ENCODE results near the gene ACTL8.

ACTL8 gene, protein sequence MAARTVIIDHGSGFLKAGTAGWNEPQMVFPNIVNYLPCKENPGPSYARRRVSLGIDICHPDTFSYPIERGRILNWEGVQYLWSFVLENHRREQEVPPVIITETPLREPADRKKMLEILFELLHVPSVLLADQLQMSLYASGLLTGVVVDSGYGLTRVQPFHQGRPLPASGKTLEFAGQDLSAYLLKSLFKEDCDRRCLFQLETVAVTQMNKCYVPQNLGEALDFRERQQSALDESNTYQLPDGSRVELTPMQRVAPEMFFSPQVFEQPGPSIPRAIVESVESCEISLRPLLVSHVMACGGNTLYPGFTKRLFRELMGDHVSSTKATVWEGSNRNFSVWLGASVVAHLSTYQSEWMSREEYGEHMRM

DNA sequence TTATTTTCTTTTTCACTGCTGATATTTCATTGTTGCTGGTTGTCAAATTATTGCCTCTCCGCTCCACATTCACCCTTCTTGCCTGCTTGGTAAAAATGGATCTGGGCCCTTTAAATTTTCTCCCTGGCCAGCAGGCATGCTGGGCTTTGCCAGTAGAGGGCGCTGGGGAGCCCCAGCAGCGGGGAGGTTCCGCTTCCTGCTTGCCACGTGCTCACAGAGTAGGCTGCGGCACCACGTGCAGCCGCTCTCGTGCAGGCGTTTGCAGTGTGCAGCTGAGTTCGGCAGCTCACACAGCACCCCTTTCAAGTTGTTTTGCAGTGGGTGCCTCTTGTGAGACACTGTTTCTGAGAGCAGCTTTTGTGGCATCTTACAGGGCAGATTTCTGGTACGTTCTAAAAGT is at the start of gene ACTL8:
TSS of gene ACTL8 (plus strand) at position 214 of the 400 bp plus-strand sequence. CDS start 67,676 bp downstream, outside the sequence.
- DNase-seq = peak in 1 of 2 donors; percentile 6

GRCh38 chr1:17706445-17706844 is 48.7 kb upstream of the ACTL8 start:
- no peak for DNase-seq

DNA sequence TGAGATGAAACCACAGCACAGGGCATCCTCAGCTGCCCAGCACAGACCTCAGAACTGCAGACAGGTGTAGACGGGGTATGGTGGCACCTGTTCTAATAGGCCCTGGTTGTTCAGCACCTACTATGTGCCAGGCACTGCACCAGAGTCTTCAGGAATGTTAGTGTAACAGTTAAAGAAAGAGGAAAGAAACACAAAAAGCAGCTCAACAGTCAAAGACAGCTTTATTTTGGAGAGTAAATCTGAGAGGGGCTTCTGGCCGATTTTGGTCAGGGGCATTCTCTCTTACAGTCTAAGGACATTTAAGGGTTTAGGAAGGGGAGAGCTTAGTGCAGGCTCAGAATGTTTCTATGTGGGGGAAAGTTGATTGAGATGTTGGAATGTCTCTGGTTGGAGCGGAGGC is 45.2 kb upstream of the ACTL8 start:
- no peak for DNase-seq

- no peak for DNase-seq
Observed at GRCh38 chr1:17710889-17711576, 44.1 kb upstream of the ACTL8 start.

DNA sequence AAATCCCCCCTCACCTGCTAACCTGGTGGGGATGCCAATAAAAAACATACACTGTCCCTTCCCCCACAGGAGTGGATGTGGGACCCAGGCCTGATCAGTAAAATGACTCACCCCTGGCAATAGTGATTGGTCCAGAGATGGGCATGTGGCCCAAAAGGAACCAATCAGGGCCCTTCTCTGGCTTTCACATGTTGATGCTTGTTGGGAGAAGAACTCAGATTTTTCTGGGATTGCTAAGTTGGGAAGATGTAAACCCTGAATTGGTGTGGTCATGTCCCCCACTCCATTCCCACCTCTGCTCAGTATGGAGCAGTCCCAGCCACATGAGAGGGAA is 43.6 kb upstream of the ACTL8 start:
- DNase-seq = no peak

- DNase-seq = no peak
Observed at GRCh38 chr1:17711941-17712340, 43.2 kb upstream of the ACTL8 start.

GRCh38 chr1:17713993-17714392 is 41.1 kb upstream of the ACTL8 start:
- DNase-seq = no peak

DNA sequence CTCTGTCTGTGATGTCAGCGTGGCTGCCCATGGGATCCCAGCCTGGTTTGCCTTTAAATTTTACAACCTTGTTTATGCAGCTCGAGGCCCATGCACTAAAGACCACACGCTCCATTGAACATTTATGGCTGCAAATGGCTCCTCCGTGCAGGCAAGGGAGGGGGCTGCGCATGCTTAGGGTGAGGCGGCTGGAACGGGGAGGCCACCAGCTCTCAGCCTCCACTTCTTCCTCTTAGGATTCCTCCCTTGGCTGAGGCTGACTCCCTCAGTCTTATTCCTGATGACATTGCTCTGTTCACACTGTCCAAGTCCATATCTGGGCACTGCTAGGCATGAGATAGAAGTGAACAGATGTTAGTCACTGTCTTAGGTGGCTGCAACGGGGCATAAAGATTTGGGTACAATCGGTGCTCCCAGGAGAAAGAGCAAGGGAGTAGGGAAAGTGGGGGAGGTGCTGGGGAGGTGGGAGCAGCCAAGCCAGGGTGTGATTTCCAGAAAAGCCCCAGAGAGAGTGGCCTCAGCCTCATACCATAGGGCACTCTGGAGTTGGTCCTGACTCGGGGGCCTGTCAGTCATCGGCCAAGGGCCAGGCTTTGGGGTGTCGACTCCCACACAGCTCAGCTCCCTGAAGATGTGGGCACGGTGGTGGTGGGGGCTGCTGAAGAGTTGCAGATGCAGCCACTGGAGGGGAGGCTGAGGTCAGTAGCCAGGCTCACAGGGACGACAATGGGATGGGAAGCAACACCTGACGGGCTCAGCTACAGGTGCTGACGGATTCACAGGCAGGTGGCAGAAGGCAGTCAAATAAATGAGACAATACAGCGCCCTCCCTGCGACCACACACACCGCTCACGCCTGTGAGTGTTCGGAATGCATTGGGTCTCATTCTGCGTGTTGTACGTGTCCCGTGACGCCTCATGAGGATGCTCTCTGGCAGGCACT is 37.3 kb upstream of the ACTL8 start:
- DNase-seq = no peak

DNA sequence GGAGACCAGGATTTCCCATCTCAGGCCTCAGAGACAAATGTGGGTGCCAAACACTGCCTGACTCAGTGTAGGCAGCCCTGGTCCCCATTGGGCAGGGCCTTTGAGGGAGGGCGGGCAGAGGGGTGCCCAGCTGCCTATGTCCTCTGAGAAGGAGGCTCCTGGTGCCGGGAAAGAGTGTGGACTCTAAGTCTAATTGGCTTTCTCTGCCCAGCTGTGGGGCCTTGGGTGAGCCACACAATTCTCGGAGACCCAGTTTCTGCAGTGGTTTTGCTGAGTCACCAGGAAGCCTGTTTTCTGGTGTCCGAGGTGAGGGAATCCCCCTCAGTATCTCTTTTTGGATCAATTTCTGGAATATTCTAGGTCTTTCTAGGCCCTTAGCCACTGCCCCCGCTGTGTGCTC is 35.3 kb upstream of the ACTL8 start:
- DNase-seq = no peak

- no peak for DNase-seq
Observed at GRCh38 chr1:17721444-17721843, 33.7 kb upstream of the ACTL8 start.

- DNase-seq = no peak
Observed at GRCh38 chr1:17723684-17724083, 31.4 kb upstream of the ACTL8 start.

DNA sequence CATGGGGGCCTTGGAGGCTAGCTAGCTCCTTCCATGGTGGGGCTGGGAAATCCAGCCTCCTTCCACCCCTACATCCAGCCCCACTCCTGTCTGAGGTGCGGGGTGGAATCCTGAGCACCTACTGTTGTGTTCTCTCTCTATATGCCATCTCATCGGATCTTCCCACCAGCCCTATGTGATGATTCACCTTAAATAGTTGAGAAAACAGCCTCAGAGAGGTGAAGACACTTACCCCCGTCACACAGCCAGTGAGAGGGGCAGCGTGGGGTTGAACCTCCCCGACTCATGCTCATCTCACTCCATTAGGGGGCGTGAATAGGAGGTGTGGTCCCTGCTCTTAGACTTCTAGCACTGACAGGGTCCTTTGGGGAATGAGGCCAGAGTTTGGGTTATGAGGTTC is 31.0 kb upstream of the ACTL8 start:
- DNase-seq = no peak

- no peak for DNase-seq
Observed at GRCh38 chr1:17725084-17725719, 29.9 kb upstream of the ACTL8 start.

GRCh38 chr1:17725811-17726582 is 29.1 kb upstream of the ACTL8 start:
- no peak for DNase-seq

GRCh38 chr1:17728123-17728712 is 26.9 kb upstream of the ACTL8 start:
- DNase-seq = no peak

GRCh38 chr1:17729248-17729647 is 25.9 kb upstream of the ACTL8 start:
- no peak for DNase-seq

- no peak for DNase-seq
Observed at GRCh38 chr1:17729909-17730308, 25.2 kb upstream of the ACTL8 start.

DNA sequence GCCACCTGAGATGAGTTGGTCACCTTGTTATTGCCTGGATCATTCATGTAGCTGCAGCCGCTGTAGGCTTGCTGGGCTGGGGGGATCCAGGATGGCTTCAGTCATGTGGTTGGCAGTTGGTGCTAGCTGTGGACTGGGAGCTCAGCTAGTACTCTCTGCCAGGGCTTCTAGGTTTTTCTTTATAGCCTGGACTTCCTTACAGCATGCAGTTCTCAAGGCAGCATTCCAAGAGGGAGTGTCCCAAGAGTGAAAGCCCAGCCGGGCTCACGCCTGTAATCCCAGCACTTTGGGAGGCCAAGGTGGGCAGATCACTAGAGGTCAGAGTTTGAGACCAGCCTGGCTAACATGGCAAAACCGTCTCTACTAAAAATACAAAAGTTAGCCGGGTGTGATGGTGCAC is 23.7 kb upstream of the ACTL8 start:
- no peak for DNase-seq

DNA sequence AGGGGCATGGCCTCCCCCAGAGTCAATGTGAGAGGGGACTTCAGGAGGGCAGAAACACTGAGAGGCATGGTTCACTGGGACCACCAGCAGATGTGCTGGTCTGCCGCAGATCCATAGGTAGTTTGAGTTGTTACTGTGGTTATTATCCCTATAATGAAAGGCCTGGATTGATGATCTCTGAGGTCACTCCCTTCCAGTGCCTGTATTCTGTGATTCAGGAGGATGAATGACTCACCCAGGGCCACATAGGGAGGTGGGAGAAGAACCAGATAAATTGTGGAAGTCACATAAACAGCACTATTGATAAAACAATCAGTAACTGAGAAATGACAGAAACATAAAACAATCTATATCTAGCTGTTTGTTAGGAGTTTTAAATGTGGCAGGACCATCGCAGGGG is 22.7 kb upstream of the ACTL8 start:
- DNase-seq = no peak

DNA sequence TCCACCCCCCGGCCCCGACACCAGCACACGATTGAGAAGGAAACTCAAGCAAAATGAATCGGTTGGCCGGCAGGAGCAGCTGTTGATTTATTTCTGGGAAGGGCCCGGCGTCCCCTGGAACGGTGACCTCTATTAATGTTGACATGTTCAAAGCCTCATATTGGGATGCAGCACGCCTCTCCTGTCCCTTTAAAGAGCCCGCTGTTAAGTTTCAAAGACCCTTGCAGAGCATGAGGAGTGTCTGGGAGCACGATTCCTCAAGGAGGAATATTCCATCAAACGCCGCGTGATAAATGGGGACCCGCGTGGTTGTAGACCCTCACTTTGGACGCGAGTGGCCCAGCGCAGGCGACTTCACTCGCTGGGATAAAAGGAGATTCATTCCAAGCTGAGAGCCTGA is 21.5 kb upstream of the ACTL8 start:
- no peak for DNase-seq

DNA sequence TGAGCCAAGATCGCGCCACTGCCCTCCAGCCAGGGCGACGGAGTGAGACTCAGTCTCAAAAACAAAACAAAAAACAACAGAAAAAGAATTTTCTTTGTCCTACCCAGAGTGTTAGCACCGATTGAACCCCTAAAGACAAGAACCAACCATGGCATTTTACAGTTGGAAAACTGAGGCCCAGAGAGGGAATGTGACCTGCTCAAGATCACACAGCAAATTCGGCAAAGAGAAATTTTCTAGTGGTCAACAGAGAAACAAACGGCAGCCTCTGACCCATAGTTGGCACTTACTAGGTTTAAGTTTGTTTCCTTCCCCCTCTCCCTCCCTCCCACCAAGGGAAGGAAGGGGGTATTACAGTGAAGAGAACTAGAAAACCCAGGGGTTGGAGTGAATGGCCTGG is 20.5 kb upstream of the ACTL8 start:
- no peak for DNase-seq

DNA sequence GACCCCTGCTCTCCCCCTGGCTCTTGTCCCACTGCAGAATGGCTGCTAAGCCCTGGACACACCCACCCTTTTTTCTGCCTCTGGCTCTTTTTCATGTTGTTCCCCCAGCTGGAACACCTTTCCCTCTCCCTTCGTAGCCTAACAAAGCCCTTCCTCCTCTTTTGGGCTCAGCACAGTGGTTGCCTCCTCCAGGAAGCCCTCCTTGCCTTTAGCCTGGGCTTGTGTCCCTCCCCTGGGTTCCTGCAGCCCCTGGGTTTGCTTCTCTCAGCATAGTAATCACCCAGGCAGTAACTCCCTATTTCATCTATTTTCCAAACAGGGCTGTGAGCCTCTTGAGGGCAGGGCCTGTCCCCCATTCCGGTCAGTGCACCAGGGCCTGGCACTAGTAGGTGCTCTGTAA is 19.8 kb upstream of the ACTL8 start:
- no peak for DNase-seq
